ENCODE results near the gene DALRD3.

DNA sequence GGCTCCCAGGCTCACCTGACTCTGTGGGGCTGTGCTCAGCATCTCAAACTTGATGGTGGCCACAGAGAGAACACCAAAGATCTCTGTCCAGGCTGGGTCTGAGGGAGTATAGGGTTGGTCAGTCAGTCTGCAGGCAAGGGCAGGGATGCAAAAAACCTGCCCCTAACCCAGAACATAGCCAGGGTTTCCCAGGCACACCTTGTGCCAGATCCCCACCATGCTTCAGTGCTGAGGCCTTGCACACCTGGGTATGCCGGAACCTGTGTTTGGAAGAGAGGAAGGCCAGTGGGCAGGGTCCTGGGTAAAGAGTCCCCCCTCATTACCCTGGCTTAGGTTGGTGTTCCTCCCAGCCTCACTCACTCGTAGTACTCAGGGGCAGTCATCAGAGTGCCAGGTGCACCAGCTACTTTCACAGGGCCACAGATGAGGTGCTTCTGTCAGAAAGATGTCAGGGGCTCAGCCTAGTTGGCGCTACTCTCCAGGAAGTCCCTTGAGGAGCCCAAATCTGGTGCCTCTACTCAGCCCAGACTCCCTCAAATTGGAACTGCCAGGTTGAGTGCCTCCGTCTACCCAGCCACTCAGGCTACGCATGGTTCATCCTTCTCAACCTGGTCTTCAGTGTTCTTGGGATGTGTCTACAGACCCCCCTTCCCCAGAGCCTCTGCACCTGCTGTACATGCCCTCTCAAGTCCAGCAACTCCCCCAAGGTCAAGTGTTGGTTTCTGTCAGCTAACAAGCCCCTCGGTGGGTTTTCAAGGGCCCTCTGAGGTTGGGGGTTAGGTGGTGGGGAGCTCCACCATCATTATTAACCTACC lies 1.8 kb downstream of the DALRD3 start:
- TF ChIP-seq, protein P1, sequence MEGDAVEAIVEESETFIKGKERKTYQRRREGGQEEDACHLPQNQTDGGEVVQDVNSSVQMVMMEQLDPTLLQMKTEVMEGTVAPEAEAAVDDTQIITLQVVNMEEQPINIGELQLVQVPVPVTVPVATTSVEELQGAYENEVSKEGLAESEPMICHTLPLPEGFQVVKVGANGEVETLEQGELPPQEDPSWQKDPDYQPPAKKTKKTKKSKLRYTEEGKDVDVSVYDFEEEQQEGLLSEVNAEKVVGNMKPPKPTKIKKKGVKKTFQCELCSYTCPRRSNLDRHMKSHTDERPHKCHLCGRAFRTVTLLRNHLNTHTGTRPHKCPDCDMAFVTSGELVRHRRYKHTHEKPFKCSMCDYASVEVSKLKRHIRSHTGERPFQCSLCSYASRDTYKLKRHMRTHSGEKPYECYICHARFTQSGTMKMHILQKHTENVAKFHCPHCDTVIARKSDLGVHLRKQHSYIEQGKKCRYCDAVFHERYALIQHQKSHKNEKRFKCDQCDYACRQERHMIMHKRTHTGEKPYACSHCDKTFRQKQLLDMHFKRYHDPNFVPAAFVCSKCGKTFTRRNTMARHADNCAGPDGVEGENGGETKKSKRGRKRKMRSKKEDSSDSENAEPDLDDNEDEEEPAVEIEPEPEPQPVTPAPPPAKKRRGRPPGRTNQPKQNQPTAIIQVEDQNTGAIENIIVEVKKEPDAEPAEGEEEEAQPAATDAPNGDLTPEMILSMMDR (IDR thresholded peaks at IDR 0.05), result no peak
- no peak for TF ChIP-seq POLR2A (IDR thresholded peaks at IDR 0.05)
